GM18867 (cell line): ENCODE measurements around the gene TRIM49D2.
"Not testable (repeated sequence)": the region's sequence is repeated elsewhere in the genome, so short reads cannot be mapped to it uniquely, and the experiment has no call there.

Experiments
- ATAC-seq: cut with Tn5 transposase; IDR thresholded peaks from one replicate; pipeline ENCODE4 v1.9.1; 2021; ENCODE audit warnings: mild to moderate bottlenecking, moderate library complexity; ENCODE audit not compliant: unreplicated experiment

Gene TRIM49D2, protein sequence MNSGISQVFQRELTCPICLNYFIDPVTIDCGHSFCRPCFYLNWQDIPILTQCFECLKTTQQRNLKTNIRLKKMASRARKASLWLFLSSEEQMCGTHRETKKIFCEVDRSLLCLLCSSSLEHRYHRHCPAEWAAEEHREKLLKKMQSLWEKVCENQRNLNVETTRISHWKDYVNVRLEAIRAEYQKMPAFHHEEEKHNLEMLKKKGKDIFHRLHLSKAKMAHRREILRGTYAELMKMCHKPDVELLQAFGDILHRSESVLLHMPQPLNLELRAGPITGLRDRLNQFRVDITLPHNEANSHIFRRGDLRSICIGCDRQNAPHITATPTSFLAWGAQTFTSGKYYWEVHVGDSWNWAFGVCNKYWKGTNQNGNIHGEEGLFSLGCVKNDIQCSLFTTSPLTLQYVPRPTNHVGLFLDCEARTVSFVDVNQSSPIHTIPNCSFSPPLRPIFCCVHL

DNA sequence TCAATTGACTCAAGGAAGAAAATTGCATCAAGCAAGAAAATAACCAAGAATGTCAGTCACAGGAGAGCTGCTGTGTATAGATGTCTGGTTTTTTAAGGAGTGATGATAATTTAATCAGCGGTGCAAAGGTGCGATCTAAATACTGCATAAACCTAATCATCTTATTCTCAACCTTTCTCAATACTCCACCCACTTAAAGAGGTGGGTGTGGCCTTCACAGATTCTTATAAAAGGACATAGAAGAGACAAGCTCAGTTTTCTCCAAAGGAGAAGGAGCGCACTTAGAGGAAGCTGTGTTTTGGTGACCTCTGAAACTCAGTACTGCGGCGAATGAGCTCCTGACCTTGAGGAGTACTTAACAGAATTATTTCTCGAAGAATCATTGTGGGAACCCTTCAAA lies at the start of gene TRIM49D2:
TSS of gene TRIM49D2 (plus strand) at position 301 of the 400 bp plus-strand sequence. CDS start 2,698 bp downstream, outside the sequence.
- ATAC-seq = not testable (repeated sequence)

DNA sequence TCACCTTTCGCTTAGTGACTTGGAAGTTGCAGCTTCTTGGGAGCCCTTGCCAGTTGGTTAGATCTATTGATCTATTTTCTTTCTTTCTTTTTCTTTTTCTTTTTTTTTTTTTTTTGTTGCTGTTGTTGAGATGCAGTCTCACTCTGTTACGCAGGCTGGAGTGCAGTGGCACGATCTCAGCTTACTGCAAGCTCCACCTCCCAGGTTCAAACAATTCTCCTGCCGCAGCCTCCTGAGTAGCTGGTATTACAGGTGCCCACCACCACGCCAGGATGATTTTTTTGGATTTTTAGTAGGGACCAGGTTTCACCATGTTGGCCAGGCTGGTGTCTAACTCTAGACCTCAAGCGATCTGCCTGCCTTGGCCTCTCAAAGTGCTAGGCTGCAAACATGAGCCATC lies 46.4 kb upstream of the TRIM49D2 start:
- ATAC-seq = not testable (repeated sequence)

DNA sequence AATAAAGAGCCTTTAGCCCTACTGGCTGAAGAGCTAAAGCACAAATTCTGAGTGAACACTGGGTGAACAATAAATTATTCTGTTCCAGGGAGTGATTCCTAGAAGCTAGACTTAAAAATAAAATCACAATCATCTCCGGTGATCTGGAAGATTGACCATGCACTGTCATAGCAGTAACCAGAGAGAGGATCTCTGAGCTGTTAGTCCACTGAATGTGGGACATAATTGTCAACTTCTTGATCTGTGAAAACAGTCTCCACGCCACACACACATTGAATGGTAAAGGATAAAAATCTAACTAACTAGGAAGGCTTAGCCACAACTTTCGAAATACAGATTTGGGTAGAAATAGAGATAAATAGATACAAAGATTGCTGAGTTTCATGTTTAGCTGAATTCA lies 30.6 kb upstream of the TRIM49D2 start:
- not testable (repeated sequence) for ATAC-seq

DNA sequence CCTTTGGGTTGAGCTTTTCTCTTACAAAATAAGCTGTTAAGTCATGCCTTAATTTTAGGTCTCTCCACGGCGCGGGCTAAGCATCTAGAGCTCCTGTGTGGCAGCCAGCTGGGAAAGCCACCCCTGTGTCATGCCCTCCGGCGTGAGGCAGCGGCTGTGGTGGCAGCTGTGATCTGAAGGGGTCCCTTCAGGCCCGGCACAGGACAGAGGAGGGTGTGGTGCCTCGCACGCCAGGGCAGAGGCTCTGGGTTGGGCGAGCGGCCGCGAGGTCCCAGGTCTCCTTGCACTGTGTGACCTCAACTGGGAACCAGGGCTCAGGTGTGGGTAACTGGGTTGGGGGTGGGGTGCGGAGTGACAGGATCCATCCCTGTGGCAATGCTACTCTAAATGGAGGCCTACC lies 23.1 kb upstream of the TRIM49D2 start:
- not testable (repeated sequence) for ATAC-seq

DNA sequence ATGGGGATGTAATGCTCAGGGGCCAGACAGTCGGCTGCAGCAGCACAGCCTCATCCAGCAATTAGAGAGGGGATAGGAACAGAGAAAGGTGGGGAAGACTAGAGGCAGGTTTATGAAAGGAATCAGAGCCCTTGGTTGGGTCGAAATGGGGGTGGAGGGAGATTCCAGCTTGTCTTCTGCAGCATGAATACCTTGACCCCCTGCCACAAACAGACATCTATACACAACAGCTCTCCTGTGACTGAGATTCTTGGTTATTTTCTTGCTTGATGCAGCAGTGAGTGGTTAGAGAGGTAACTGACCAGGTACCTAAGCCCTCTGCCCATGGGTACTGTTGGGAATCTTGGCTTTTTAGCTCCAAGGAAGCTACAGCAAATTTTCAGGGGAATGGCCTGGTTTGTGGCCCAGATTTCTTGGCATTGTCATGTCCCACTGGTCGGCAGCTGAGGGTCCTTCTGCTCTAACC lies 1.6 kb upstream of the TRIM49D2 start, which contains the start of gene TRIM49D1:
TSS of gene TRIM49D1 (minus strand) at position 51 of the 466 bp plus-strand sequence. CDS start 4,535 bp downstream, outside the sequence.
- ATAC-seq = no peak

DNA sequence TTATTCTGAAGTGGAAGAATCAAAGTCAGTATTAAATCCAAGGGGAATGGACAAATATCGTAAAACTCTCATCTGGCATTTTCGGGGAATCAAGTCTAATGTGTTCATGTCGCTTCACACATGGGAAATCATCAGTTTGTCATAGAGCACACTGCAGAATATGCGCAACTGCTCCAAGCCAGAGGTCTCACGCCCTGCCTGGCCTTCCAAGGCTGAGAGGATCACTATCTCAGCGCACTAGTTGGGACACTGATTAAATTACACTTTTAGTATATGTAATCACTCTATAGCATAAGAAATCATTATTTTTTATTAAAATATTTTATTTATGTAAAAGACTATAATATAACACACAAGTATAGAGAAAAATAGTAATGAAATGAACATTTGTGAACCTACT lies 37.0 kb downstream of the TRIM49D2 start:
- not testable (repeated sequence) for ATAC-seq

DNA sequence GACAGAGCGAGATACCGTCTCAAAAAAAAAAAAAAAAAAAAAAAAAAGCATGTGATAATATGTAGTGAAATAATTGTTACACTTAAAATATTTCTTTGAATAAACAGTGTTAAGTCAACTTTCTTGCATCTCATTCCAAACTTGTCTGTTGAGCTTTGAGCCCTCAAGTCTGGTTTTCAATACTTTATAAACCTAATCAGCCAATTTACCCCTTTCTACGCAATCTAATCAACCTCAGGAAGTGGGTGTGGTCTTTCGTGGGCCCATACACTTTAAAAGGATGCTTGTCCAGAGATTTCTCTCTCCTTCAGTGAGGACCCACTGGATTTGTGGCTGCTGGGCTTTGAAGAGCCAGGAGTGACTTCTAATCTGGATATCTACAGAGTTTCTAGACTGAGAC lies 41.9 kb downstream of the TRIM49D2 start, which contains the start of gene TRIM64:
TSS of gene TRIM64 (plus strand) at position 301 of the 400 bp plus-strand sequence. CDS start 2,467 bp downstream, outside the sequence.
- not testable (repeated sequence) for ATAC-seq
